HG02981 (cell line): ENCODE data around the gene FOXF2.

Source experiments
- ATAC-seq: cut with Tn5 transposase; IDR thresholded peaks from one replicate; pipeline ENCODE4 v1.9.1; 2021; ENCODE audit warnings: mild to moderate bottlenecking, moderate library complexity; ENCODE audit not compliant: unreplicated experiment

FOXF2 gene

GRCh38 chr6:1438471-1438881 is 49.1 kb downstream of the FOXF2 start:
- ATAC-seq: no peak

DNA sequence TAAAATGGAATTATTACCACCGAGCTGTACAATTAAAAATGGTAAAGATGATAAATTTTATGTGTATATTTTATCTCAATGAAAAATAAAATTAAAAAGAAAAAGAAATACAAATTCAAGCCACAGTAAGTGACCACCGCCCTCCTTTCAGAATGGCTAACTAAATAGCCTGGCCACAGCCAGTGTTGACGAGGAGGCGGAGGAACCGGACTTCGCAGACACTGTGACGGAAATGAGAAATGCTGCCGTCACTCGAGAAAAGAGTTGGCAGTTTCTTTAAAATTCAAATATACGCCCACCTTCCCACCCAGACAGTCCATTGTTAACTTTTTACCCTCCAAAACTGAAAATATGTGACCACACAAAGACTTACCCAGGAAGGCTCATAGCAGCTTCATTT is 50.0 kb downstream of the FOXF2 start:
- no peak for ATAC-seq

DNA sequence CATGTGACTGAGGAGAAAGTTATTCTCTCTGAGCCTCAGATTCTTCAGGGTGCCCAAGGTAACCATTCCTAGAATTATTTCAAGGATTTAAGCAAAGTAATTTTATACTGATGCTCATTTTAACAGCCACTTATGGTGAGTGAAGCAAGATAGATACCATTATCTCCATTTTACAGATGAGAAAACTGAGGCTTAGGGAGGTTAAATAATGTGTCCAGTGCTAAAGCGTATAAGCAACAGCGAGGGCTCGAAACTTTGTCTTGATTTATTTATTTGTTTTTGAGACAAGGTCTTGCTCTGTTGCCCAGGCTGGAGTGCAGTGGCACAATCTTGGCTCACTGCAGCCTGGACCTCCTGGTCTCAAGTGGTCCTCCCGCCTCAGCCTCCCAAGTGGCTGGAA is 53.6 kb downstream of the FOXF2 start:
- ATAC-seq: no peak
